ENCODE data around the gene MERTK.
"Not testable (repeated sequence)": the region's sequence is repeated elsewhere in the genome, so short reads cannot be mapped to it uniquely, and the experiment has no call there.

Gene MERTK

DNA sequence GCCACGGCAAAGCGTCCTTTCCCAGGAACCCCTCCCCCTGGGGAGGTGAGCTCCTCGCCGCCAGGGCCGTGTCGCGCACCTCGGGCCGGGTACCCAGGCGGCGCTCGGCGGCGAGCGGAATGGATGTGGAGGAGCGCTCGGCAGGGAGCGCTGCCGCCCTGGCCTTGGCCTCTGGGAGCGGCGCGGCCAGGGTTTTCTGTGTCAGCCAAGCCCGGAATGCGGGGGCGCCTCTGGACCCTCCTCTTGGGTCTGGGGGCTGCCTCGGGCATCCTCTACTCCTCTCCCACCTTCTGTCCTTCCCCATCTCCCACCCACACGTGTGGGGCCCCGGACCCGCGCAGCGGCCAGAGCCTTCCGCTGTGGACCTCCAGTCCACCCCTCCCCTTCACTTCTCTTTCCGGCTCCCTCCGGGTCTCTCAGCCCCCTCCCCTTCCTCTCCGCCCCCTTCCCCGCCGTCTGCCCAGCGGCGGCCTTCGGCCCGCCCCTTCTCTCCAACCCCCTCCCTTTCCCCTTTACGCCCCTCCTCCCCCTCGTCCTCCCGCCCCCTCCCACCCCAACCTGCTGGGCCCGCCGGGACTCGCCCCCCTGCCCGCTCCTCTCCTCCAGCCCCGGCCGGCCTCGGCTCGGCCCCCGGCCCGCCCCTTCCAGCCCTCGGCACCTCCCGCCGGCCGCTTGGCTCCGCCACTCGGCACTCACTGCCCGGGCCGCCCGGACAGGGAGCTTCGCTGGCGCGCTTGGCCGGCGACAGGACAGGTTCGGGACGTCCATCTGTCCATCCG lies at the start of gene MERTK:
TSS of gene MERTK (plus strand) at position 684 of the 779 bp plus-strand sequence. CDS start 129 bp downstream, outside the sequence.
- peak within 1 kb of the TSS; percentile 62 for H3K4me3 ChIP-seq (ENCODE audit: control insufficient read depth, low read depth, low read length)
- TF ChIP-seq CTCF (IDR thresholded peaks at IDR 0.05; ENCODE audit: control insufficient read depth, insufficient read depth, low read depth, low read length, missing control alignments): peak; percentile 48
- DNase-seq (ENCODE audit: low read depth): no peak

GRCh38 chr2:111850646-111851045 lies 47.8 kb upstream of the MERTK start:
- TF ChIP-seq CTCF (IDR thresholded peaks at IDR 0.05; ENCODE audit: control insufficient read depth, insufficient read depth, low read depth, low read length, missing control alignments): peak; percentile 47
- not testable (repeated sequence) for H3K4me3 ChIP-seq (ENCODE audit: control insufficient read depth, low read depth, low read length); DNase-seq (ENCODE audit: low read depth)

DNA sequence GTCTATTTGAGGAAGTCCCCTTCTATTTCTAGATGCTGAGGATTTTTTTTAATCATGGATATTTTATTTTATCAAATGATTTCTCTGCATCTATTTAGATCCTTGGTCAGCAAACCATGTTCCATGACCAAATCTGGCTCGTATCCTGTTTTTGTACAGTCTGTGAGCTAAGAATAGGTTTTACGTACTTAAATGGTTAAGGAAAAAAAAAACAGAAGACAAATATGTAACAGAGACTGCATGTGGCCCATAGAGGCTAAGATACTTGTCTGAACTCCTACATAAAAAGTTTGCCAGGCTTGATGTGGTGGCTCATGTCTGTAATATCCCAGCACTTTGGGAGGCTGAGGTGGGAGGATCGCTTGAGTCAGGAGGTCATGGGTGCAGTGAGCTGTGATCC lies 45.9 kb upstream of the MERTK start:
- H3K4me3 ChIP-seq (ENCODE audit: control insufficient read depth, low read depth, low read length); DNase-seq (ENCODE audit: low read depth): not testable (repeated sequence)

GRCh38 chr2:111860005-111860404 lies 38.4 kb upstream of the MERTK start:
- not testable (repeated sequence) for DNase-seq (ENCODE audit: low read depth)

GRCh38 chr2:111865124-111865523 lies 33.3 kb upstream of the MERTK start:
- not testable (repeated sequence) for DNase-seq (ENCODE audit: low read depth); H3K4me3 ChIP-seq (ENCODE audit: control insufficient read depth, low read depth, low read length)

More at GRCh38 chr2:111860005-111860404, 38.4 kb upstream of the MERTK start:
- H3K4me3 ChIP-seq (ENCODE audit: control insufficient read depth, low read depth, low read length): not testable (repeated sequence)

DNA sequence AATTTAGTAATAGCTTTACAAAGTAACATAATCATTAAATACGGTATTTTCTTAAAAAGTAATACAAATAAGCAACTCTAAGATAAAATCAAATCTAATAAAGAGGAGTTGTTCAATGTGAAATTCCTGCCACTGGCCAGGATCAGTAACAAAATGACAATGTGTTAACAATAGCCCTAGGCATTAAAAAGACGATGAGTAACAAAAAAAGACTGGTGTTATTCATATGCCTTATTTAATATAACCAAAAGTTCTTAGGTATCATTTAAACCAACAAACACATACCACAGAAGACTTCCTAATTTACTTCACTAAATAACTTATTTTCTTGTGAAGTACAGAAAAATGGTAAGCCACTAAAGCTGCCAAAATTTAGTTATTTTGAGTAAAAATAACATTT lies 25.6 kb upstream of the MERTK start:
- H3K4me3 ChIP-seq (ENCODE audit: control insufficient read depth, low read depth, low read length); DNase-seq (ENCODE audit: low read depth): not testable (repeated sequence)

DNA sequence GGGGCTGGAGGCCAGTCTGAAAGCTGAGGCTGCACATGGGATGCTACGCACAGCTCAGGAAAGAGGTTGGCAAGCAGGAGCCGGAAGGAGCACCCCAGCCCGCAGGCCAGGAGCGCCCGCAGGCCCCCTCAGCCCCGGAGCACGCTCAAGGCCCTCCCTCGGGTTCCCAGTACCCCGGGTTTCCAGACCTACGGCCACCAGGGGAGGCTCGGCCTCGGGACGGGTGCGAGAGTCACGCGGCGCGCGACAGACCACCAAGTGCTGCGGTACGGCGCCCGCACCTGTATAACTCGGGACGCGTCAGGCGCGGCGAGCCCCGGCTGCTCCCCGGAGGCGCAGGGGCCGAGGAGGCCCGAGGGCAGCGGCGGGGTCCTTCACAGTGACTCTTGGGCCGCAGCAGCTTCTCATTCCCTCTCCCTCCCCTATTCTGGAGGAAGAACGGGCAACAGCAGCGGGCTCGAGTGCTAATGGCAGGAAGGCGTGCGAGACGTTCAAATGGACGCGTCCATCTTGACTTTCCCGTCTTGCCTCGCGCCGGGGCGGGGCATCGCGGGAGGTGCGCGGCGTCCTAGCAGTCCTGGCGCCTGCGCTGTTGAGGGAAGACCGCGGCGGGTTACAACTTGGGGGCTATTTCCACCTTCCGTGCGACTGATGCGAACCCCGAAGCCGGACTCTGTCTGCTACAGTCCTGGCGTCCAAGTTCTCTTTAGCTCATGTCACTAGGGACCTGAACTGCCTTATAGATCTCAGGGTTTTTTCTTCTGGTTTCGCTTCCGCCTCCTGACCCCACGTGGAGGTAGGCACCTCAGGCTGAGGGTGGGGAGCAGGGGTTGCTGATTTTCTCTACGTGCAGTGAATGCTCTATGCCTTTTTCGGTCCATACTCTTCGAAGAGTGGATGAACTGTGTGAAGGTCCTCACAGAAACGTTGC lies 14.5 kb upstream of the MERTK start, which contains the start of gene ANAPC1:
TSS of gene ANAPC1 (minus strand) at position 533 of the 931 bp plus-strand sequence. CDS start 3,368 bp downstream, outside the sequence.
- H3K4me3 ChIP-seq (ENCODE audit: control insufficient read depth, low read depth, low read length): peak within 1 kb of the TSS; percentile 65
- TF ChIP-seq CTCF (IDR thresholded peaks at IDR 0.05; ENCODE audit: control insufficient read depth, insufficient read depth, low read depth, low read length, missing control alignments): no peak
- DNase-seq (ENCODE audit: low read depth): no peak

- H3K4me3 ChIP-seq (ENCODE audit: control insufficient read depth, low read depth, low read length): peak overlapping the region; percentile 65
- DNase-seq (ENCODE audit: low read depth): no peak
- no peak for TF ChIP-seq CTCF (IDR thresholded peaks at IDR 0.05; ENCODE audit: control insufficient read depth, insufficient read depth, low read depth, low read length, missing control alignments)
Measured at GRCh38 chr2:111884592-111884964, 13.8 kb upstream of the MERTK start.

All from AG09309 (cell line).